Endometrial microvascular endothelial cells (primary cell): ENCODE measurements around the gene PRKCE. TPM values are rescaled to one million over a fixed set of nuclear protein-coding genes. Genes with fewer than 3 reads are reported as not detected.

Source experiments
- in situ Hi-C: cut with HindIII; loops from 2 replicates; pipeline ENCODE4 v1.10.0; 2017; ENCODE audit warnings: low sequenced_read_pairs, low pct_unique_long_range_greater_than_20kb; ENCODE audit errors: inconsistent ontology term
- total RNA-seq: library from RNA; depleted of rRNA; stranded (reverse); fragments of >200 nt; gene quantifications from one replicate; pipeline ENCODE4 v1.2.3, GENCODE V29; 2015; ENCODE audit errors: inconsistent ontology term

PRKCE gene
- total RNA-seq, 1 donor from 2014 or later = 155 TPM

DNA sequence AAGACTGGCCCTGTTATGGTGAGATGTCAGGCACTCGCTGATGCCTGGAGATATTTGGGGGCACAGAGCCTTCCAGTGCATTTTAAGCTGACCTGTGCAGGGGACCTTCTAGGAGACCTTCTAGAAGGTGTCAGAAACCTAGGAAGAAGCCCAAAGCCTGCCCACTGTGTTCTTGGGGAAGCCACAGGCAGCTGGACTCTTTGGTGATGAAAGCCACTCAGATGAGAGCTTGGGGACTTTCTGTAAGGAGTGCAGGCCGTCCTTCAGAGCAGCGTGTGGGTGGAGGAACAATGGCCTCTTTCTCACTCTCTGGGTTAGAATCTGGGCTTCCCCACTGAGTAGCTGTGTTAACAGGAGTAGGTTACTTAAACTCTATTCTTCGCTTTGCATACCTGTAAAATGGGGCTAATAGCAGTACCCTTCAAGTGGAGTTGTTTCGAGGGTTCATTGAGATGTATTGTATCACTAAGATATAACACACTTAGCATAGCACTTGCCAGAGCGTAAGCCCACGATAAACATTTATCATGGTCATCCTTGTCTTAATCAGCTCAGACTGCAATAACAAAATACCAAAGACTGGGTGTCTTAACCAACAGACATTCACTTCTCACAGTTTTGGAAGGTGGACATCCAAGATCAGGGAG is 323.4 kb downstream of the PRKCE start:
- in situ Hi-C loops = no loop called here

DNA sequence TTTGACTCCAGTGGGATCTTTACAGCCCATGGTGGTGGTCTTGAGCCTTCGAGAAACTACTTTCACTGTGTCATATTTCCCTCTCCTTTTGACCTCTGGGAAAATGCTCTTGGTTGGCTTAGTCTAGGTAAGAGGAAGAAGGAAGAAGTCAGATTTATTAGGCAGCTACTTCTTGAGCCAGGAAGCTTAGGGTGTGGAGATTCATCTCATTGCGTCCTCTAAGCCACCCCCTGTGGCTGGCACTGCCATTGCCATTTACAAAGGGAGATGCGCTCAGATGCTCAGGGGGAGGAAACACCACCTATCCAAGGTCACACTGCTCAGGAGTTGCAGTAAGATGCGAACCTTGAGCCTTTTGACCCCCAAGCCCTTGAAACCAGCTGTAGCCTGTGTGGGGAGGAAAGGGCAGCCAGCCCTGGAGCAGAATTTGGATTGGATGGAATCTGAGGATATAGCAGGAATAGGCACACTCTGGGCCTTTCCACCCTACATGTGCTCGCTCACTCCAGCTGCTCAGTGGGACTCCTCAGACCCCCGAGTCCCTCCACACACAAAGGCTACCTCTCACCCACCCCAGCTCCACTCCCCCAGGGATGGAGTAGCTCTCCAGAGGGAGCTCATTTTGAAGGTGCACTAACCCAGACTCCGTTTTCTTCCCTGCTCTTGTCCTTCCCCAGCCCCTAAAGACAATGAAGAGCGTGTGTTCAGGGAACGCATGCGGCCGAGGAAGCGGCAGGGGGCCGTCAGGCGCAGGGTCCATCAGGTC is 324.5 kb downstream of the PRKCE start:
- in situ Hi-C loops = no loop called here

DNA sequence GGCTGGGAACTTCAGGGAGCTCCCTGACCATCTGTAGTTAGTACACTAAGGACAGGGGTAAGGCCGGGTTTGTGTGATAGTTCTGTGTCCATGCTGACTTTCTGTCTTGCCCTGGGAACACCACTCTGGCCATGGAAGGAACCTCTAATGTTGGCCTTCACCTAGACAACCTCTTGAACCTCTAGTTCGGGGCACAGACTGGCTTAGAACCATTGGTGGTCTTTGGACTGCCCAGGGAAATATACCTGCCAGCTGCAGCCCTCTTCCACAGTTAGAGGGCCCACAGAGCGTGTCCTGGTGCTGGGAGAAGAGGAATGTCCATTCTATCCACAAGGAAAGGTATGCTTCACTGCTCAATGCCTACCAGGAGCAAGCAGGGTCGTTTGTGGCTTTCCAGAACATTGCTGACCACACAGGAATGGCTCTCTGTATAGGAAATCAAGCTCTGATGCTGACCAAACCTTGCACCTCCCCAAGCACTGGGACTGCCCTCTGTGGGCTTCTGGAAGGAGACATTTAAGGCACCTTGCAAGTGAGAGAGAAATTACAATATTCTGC is 326.9 kb downstream of the PRKCE start:
- in situ Hi-C loops = no loop called here

DNA sequence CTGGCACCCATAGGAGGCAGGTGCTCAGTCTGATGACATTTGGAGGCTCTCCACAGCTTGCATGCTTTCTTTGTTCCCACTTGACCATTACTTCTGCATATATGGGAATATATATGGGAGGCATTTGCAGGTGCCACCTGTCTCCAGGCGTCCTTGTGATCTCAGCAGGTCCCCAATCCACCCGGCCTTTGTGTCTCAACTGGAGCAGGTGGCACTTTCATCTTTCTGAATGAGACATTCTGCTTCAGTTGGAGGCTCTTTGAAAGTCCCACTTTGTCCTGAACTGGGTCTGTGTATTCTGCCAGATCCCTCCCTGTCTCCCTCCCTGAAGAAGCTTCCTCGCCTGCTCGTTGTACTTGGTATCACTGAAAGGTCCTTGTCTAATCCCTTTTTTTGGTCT is 327.6 kb downstream of the PRKCE start:
- in situ Hi-C loops = no loop called here

DNA sequence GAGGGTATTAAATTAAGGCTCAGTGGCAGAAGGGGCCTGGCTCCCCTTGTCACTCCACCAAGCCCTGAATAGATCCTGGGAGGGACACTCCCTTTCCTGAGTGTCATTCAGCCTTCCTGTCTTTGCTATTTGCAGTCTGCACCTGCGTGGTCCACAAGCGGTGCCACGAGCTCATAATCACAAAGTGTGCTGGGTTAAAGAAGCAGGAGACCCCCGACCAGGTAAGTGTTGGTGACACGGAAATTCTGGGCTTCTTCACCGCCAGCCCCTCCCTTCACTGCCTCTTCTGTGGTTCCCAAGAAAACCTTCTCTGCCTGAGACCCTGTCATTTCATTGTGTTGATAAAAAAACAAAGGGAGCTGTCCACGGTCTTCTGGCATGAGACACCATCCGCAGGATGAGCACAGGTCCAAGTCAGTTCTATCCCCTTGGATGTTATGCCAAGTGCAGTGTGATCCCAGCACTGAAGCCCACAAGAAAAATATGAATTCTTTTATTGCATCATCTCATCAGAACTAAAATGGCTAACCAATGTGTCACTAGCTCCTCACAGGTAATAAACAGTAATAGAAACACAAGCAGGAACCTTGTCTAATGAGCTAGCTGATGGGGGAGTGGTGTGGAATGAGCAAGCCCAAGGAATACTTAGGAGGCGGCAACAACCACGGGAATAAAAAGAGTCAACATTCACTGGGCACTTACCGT is 328.8 kb downstream of the PRKCE start:
- in situ Hi-C loops = no loop called here

DNA sequence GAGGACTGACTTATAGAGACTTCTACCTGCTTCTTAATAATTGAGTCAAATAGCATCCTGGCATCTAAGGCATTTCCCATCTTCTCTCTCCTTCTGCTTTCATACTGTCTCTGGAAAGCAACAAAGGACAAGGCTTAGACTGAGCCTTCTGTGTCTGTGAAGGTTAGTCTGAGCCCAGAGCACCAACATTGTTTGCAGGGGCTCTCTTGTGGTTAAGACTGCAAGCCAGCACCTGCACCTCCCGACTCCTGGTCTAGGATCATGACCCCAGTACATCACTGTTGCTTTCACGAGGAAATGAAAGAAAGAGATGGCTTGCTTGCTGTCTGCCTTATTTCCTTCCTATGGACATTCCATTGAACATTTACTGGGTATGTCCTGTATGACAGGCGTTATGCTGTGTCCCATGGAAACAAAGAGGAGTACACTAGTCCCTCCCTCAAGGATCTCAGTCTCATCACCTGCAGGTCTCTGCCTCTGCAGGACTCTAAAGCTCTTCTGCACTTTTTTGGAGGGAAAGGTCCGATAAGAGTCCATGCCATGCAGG is 330.0 kb downstream of the PRKCE start:
- in situ Hi-C loops = no loop called here

DNA sequence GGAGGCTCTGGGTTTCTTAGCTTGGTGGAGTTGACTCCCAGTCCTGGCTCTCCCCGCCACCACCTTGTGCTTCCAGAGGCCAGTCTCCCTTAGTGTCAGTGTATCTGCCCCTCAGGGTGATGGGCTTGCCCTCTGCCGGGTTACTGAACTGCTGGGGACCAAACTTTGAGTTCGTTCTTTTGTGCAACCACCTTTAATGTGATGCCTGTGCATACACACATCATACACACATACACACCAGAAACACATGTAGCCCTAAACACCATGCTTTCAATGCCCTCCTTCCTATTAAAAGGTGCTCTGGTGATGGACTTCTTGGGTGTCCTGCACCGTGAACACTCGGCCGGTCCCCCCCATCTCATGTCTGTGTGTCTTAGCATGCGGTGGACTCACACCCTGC is 330.6 kb downstream of the PRKCE start:
- in situ Hi-C loops = no loop called here

DNA sequence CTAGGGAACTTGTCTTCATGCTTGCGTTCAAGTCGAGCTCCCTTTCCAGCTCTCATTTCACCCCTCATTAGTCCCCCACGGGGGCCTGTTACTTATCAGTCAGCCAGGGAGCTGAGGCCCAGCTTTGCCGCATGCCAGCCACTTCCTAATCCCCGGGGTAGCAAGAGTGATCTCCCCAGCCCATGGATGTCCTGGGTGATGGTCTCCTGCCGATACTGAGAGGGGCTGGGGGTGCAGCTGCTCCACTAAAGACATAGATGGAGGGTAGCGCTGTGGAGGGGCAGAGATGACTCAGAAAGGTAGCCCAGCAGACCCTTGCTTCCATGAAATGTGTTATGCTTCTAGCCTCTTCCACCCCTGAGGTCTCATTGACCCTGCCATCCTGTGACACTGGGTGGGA is 331.7 kb downstream of the PRKCE start:
- in situ Hi-C loops = no loop called here

DNA sequence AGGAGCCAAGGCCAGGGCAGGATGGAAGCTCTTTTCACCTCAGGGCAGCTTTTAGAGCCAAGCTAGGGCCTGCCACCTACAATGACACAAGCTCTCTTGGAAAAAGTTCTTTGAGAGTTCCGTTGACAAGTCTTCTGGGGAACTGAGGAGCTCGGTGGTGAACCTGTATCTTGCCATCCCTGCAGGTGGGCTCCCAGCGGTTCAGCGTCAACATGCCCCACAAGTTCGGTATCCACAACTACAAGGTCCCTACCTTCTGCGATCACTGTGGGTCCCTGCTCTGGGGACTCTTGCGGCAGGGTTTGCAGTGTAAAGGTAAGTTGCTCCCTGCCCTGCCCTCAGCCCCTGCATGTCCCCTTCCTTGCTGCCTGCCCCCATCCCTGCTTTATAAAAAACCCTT is 332.9 kb downstream of the PRKCE start:
- in situ Hi-C loops = no loop called here

DNA sequence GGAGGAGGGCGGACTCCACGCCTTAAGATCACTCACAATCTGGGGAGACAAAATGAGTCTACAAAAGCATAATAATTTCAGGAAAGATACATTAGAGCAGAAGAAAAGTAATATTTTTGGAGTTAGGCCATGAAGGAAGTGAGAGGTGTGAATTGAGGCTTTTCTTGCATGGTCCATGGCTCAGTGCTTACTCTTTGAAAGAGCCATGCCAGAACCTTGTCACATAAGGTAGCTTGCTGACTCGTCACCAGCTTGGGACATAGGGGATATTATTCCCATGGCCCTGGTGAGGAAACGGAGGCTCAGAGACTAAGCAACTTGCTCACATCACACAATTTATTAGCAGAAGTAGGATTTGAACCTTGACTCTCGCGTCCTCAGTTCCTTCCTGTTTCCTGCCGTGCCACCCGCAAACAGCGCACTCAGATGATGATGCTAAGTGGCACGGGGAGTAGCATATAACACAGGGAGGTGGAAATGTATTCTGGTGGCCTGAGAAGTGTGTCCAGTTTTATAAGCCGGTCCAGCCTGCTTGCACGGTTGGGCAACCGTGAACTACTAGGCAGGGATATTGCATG is 333.5 kb downstream of the PRKCE start:
- in situ Hi-C loops = no loop called here

DNA sequence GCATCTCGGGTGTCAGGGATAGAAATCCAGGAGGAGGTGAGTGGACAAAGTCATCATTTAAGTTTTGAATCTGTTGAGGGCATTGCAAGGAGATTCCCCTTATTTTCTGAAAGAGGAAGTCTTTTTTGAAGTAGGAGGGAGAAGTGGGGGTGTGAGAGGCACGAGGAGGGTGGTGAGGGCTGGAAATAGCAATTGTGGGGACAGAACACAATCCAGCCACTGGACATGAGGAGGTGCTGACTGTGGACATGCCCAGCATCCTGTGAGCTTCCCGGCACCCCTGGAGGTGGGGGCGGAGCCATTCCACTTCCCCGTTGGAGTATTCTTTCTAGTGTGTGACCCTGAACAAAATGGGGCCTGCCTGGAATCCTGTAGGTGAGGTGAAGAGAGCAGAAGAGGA is 335.0 kb downstream of the PRKCE start:
- in situ Hi-C loops = no loop called here

DNA sequence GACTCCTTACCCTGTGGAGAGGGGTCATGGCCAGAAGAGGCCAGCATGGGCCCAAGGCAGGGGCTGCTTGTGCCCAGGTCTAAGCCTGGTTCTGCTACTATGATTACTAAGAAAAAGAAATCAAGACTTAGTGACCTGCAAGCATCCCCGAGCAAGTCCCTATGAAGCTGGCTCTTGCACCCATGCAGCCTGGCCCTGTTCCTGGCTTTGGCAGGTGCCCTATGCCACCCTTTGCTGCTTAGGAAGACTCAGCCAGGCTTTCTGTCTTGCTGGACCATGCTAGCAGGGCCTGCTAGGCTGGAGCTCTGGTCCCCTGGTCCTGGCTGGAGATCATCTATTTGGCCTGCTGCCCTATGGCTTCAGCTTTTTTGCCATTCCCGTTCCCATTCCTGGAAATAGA is 336.4 kb downstream of the PRKCE start:
- in situ Hi-C loops = no loop called here

DNA sequence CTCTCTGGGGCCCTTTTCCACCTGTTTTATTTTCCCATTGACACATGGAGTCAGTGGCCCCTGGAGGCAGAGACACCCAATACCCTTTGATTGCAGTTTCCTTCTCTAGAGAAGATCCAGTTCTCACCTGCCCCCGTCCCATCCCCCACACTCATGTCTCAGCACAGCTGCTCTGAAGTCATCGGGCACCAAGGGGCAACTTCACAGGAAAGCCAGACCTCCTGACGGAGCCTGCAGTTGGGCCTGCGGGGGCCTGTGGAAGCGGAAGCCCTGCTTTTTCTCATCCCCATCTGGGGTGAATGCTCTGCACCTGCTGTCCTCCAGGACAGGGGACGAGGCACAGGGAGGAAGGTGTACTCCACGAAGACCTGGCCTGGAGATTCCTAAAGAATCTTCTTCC is 337.4 kb downstream of the PRKCE start:
- in situ Hi-C loops = no loop called here

DNA sequence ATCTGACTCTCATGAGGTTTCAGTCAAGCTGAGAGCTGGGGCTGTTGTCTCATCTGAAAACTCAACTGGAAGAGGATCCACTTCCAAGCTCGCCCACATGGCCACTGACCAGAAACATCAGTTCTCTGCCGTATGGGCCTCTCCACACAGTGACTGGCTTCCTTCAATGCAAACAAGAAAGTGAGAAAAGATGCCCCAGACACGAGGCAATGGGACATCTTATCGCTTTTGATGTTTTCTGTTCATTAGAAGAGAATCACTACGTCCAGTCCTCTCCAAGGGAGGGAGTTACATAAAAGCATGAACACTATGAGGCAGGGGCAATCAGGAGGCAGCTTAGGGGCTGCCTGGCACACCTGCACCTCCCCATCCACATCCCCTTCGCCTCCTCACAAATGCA is 338.7 kb downstream of the PRKCE start:
- in situ Hi-C loops = no loop called here

DNA sequence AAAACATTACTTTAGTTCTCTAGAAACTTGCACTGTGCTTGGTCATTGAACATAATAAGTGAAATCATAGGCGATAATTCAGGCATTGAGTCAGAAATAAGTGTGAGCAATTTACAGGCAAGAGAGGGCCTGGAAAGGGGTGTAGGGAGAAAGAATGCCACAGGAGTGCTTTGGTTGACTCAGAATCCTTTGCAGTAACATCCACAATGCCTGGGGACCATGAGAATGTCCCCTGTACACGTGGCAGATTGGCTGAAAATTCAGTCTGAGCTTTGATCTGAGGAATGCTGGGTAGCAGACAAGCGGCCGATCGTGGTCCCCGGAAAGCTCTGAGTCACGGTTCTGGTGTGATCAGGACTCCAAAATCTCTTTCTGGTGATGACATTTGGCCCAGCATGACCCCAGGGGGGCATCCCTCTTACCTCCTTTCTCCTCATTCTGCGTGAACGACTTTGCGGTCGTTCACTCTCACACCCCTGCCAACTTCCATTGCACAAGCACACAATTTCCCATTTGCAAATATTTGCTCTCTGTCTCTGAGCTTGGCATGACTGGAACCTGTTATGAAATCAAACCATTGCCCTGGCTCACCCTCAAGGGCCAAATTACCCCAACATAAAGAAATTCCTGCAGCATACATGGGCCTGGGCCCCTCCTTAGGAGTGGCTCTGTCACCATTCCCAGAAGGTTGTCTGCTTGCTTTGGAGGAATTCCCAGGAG is 340.7 kb downstream of the PRKCE start:
- in situ Hi-C loops = no loop called here

DNA sequence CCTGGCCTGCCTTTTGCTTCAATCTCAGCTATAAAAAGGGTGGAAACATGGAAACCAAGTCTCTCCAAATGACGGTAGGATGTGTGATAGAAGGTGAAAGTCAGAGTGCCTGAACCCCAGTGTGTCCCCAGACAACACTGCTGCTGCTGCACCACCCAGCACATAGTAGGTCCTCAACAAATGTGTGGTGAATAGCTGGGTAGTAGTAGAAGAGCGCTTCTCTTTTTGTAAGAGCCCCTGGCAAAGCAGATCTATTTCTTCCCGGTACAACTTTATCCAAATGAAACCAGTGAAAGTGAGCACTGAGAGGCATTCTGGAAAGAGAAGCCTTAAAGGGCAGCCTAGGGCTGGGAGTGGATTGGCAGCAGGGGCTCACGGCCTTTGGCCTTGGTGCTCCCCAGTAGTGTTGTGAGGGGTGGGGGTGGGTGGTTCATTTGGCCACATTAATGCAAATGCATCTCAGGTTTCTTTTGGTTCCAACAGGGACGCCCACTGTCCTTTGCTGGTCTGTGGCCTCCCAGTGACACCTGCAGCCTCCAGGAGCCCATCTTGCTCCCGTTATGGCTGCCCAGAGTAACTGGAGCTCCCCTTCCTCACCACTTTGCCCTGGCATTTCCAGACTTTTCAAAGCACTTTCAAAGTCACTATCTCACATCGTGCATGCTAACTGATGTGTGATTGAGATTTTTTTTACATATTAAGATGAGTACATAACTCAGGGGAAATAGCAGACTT is 341.4 kb downstream of the PRKCE start:
- in situ Hi-C loops = no loop called here

DNA sequence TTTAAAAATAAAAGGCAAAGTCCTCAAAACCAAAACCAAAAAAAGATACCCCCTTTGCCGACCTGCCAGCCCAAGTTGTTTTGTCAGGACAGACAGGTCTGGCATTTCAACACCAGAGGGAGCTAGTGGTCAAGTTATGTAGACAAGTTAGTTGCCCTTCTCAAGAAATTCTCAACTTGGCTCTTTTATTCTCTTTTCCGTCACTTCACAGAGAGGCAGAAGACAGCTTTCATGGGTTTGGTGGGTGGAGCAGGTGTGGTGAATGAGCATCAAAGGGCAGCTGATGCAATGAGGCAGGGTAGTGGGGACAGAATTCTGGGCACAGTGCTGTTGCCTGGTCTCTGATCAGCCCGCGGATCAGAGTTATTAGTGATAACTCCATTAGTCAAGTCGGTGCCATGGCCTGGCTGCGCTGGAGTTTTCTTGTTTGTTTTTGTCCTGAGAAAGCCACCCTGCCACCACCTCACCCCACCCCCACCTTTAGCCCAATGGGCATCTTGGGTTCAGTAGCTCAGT is 342.1 kb downstream of the PRKCE start:
- in situ Hi-C loops = no loop called here

DNA sequence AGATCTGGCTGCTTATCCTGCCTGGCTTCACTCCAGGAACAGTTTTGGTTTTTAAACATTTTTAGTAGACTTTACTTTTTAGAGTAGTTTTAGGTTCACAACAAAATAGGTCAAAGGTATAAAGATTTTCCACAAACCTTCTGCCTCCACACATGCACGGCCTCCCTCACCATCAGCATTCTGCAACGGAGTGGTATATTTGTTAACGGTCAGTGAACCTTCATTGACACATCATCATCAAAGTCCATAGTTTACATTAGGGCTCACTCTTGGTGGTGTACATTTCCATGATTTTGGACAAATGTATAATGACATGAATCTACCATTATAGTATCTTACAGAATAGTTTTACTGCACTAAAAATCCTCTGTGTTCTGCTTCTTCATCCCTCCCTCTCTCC is 342.6 kb downstream of the PRKCE start:
- in situ Hi-C loops = no loop called here
